ENCODE results near the gene KCNJ12. TPM values are rescaled to one million over a fixed set of nuclear protein-coding genes. Genes with fewer than 3 reads are reported as not detected.
"Not testable (repeated sequence)": the region's sequence is repeated elsewhere in the genome, so short reads cannot be mapped to it uniquely, and the experiment has no call there.

KCNJ12 gene
- total RNA-seq, 1 donor from 2014 or later = 0.76 TPM

- no peak overlapping the region for H3K4me3 Mint-ChIP-seq
- DNase-seq (ENCODE audit: low spot score in 2 of 2, unreplicated experiment in 2 of 2) = no peak
- no peak overlapping the region for H3K27ac Mint-ChIP-seq
- no peak for TF ChIP-seq CTCF (IDR thresholded peaks at IDR 0.05; ENCODE audit: unreplicated experiment)
- H3K9me3 Mint-ChIP-seq = no peaks in the 10 kb centered on the region
- H3K4me1 Mint-ChIP-seq = no peaks in the 10 kb centered on the region
- H3K27me3 Mint-ChIP-seq (ENCODE audit: low read depth) = peaks cover 11% of the 10 kb centered on the region
- H3K36me3 Mint-ChIP-seq = no peaks in the 10 kb centered on the region
These were observed 19.6 kb downstream of the KCNJ12 start for GRCh38 chr17:21395764-21396163.

- no peak overlapping the region for H3K4me3 Mint-ChIP-seq
- H3K27ac Mint-ChIP-seq = no peak overlapping the region
- H3K36me3 Mint-ChIP-seq = no peaks in the 10 kb centered on the region
- H3K4me1 Mint-ChIP-seq = no peaks in the 10 kb centered on the region
- peaks cover 7% of the 10 kb centered on the region for H3K27me3 Mint-ChIP-seq (ENCODE audit: low read depth)
- no peak for TF ChIP-seq CTCF (IDR thresholded peaks at IDR 0.05; ENCODE audit: unreplicated experiment)
- DNase-seq (ENCODE audit: low spot score in 2 of 2, unreplicated experiment in 2 of 2) = no peak
- H3K9me3 Mint-ChIP-seq = no peaks in the 10 kb centered on the region
These were observed 20.1 kb downstream of the KCNJ12 start for GRCh38 chr17:21396237-21396636.

- TF ChIP-seq CTCF (IDR thresholded peaks at IDR 0.05; ENCODE audit: unreplicated experiment) = no peak
- no peak overlapping the region for H3K4me3 Mint-ChIP-seq
- DNase-seq (ENCODE audit: low spot score in 2 of 2, unreplicated experiment in 2 of 2) = no peak
- peaks cover 3% of the 10 kb centered on the region for H3K9me3 Mint-ChIP-seq
- H3K36me3 Mint-ChIP-seq = no peaks in the 10 kb centered on the region
- no peak overlapping the region for H3K27ac Mint-ChIP-seq
- H3K4me1 Mint-ChIP-seq = peaks cover 6% of the 10 kb centered on the region
- peaks cover 1% of the 10 kb centered on the region for H3K27me3 Mint-ChIP-seq (ENCODE audit: low read depth)
These were observed 21.4 kb downstream of the KCNJ12 start for GRCh38 chr17:21397341-21398190.

GRCh38 chr17:21399474-21400186 is 23.5 kb downstream of the KCNJ12 start:
- Mint-ChIP-seq H3K4me3 (no peak overlapping the region), H3K4me1 (peaks cover 6% of the 10 kb centered on the region), H3K36me3 (no peaks in the 10 kb centered on the region), H3K27ac (no peak overlapping the region), H3K9me3 (peaks cover 3% of the 10 kb centered on the region), H3K27me3 (ENCODE audit: low read depth) (peaks cover 1% of the 10 kb centered on the region)
- no peak for TF ChIP-seq CTCF (IDR thresholded peaks at IDR 0.05; ENCODE audit: unreplicated experiment)
- no peak for DNase-seq (ENCODE audit: low spot score in 2 of 2, unreplicated experiment in 2 of 2)

GRCh38 chr17:21400187-21400569 is 24.0 kb downstream of the KCNJ12 start:
- H3K4me3 Mint-ChIP-seq; H3K4me1 Mint-ChIP-seq; H3K27ac Mint-ChIP-seq; H3K27me3 Mint-ChIP-seq (ENCODE audit: low read depth); H3K9me3 Mint-ChIP-seq; DNase-seq (ENCODE audit: low spot score in 2 of 2, unreplicated experiment in 2 of 2); H3K36me3 Mint-ChIP-seq: not testable (repeated sequence)

Data from mesothelial cell of epicardium (in vitro differentiated cells).